Small intestine (tissue), 7 donors: ENCODE measurements around the gene RRBP1. TPM values are rescaled to one million over a fixed set of nuclear protein-coding genes. Genes with fewer than 3 reads are reported as not detected.
A peak's percentile ranks its signal among the peaks of the same experiment; 100 is the strongest.

Source experiments
- DNase-seq, 2 donors: peaks; one replicate each; pipeline versions ENCODE4 v3.0.0 to v3.0.0-alpha.2; 2013
- FAIRE-seq: peaks from 2 replicates; lab custom pipeline; 2012; peaks lifted over from hg19 to GRCh38; lab: Jason Lieb, UNC
- H3K27ac ChIP-seq, 3 donors: one replicate each; pipeline ENCODE4 v1.5.1; 2013; ENCODE audit warnings: low read length in 2 of 3, mild to moderate bottlenecking in 2 of 3, control low read depth in 1 of 3, inconsistent platforms in 1 of 3, low read depth in 1 of 3, moderate library complexity in 1 of 3
- H3K27me3 ChIP-seq, 3 donors: one replicate each; pipeline ENCODE4 v1.6.1; 2013; ENCODE audit warnings: low read length in 3 of 3, inconsistent platforms in 1 of 3; ENCODE audit not compliant: control insufficient read depth in 3 of 3, insufficient read depth in 3 of 3
- H3K36me3 ChIP-seq, 3 donors: one replicate each; pipeline ENCODE4 v1.6.1; 2013; ENCODE audit warnings: low read length in 3 of 3, inconsistent platforms in 1 of 3, low read depth in 1 of 3, mild to moderate bottlenecking in 1 of 3, moderate library complexity in 1 of 3; ENCODE audit not compliant: control insufficient read depth in 3 of 3, insufficient read depth in 2 of 3
- H3K4me1 ChIP-seq, 3 donors: one replicate each; pipeline ENCODE4 v1.6.1; 2013; ENCODE audit warnings: low read length in 2 of 3, inconsistent platforms in 1 of 3, low read depth in 1 of 3, mild to moderate bottlenecking in 1 of 3, moderate library complexity in 1 of 3; ENCODE audit not compliant: control insufficient read depth in 3 of 3, insufficient read depth in 2 of 3
- H3K4me3 ChIP-seq, 3 donors: one replicate each; pipeline ENCODE4 v1.5.1; 2013; ENCODE audit warnings: low read length in 3 of 3, control low read depth in 1 of 3, inconsistent platforms in 1 of 3, low read depth in 1 of 3, mild to moderate bottlenecking in 1 of 3, moderate library complexity in 1 of 3
- H3K9me3 ChIP-seq, 2 donors: one replicate each; pipeline ENCODE4 v1.6.1; 2013; ENCODE audit warnings: low read depth in 1 of 2, low read length in 1 of 2; ENCODE audit not compliant: control insufficient read depth in 2 of 2, insufficient read depth in 1 of 2
- WGBS, 3 donors: extraction: QIAGEN DNeasy Blood & Tissue Kit; methylation state at CpG; one replicate each; pipeline ENCODE4 v1.1.7; 2013; 5-methylcytosine and 5-hydroxymethylcytosine counted together
- polyA plus RNA-seq, 4 donors: library from polyadenylated mRNA; stranded (reverse) in 3 of 4; unstranded in 1 of 4; fragments of 200-250 nt in 3 of 4; fragments of 120-200 nt in 1 of 4; gene quantifications; one replicate each; pipeline versions ENCODE4 v1.2.1 to v1.2.3, GENCODE V29; 2013
- donor health status: healthy with polysubstance abuse.
- donor health status: control.
- donor health status: control.
- donor health status: Bipolar disorder and iron deficiency.
- donor health status: healthy.

The RRBP1 gene
- polyA plus RNA-seq, 4 donors: 45.2 to 232 (median 112) TPM

DNA sequence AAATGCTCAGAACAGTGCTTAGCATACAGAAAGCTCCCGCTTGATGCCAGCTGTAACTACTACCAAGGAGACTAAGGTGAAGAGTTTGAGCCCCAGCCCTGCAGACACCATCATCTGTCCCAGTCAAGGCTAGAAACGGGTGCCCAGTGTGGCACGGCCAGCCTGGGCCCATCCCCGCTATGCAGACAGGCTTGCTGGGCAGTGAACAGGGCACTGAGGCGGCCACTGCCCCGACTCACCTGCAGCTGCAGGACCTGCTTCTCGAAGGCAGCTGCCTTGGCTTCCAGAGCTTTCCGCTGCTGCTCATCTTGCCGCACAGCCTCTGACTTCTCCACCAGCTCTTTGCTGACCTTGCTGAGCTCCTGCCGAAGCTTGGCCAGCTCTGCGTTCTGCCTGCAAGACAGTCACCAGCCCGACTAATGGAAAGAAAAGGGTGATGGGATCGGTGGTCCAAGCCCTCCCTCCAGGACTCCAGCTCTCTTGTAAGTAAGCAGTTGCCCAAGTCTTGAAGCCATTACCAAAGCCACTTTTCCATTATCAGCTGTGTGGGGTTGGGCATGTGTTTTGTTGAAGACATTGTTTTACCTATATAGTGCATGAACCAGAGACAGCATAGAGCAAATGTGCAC is 48.7 kb downstream of the RRBP1 start:
- no peaks in the 10 kb centered on the region for H3K27me3 ChIP-seq
- H3K36me3 ChIP-seq: peaks cover 29 to 100% (median 40%) of the 10 kb centered on the region in 3 donors
- peaks cover 0 to 19% (median 0%) of the 10 kb centered on the region in 3 donors for H3K4me1 ChIP-seq
- DNase-seq (no peak), FAIRE-seq (no peak)
- no peaks in the 10 kb centered on the region for H3K9me3 ChIP-seq
- no peak overlapping the region for H3K4me3 ChIP-seq
- WGBS, 3 donors: 86 to 95% (median 89%) methylated on average over 13 of the region's 13 CpGs
- H3K27ac ChIP-seq: no peak overlapping the region

GRCh38 chr20:17631576-17632319 is 50.3 kb downstream of the RRBP1 start:
- FAIRE-seq: no peak
- peaks cover 31 to 100% (median 50%) of the 10 kb centered on the region in 3 donors for H3K36me3 ChIP-seq
- 53 to 80% (median 60%) methylated on average over 9 of the region's 9 CpGs for WGBS, 3 donors

DNA sequence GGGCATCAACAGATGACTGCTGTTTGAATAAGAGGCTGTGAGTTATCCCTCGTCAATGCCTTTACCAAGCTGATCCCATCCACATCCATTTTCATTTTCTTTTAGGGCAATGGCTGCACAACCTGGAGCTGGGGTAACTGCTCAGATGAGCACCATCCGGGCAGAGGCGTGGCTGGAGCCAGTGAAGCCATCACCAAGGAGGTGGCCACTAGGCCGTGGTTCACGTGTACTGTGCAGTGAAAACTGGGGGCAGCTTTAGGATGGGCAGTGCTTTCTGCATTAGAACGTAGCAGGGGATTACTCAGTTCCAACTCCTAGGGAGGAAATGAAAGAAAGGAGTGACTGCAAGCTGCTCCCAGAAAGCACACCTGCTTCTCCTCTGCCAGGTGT is 51.2 kb downstream of the RRBP1 start:
- no peak for FAIRE-seq
- Histone ChIP-seq H3K4me1 (peaks cover 0 to 27% (median 0%) of the 10 kb centered on the region in 3 donors), H3K36me3 (peaks cover 34 to 100% (median 53%) of the 10 kb centered on the region in 3 donors), H3K9me3 (no peaks in the 10 kb centered on the region), H3K27me3 (no peaks in the 10 kb centered on the region), H3K4me3 (no peak overlapping the region), H3K27ac (no peak overlapping the region)
- whole genome bisulfite sequencing, 3 donors: 51 to 78% (median 56%) methylated on average over 6 of the region's 6 CpGs
- no peak for DNase-seq

More at GRCh38 chr20:17631576-17632319, 50.3 kb downstream of the RRBP1 start:
- Histone ChIP-seq H3K9me3 (no peaks in the 10 kb centered on the region), H3K4me1 (peaks cover 0 to 26% (median 0%) of the 10 kb centered on the region in 3 donors), H3K4me3 (no peak overlapping the region), H3K27ac (no peak overlapping the region), H3K27me3 (no peaks in the 10 kb centered on the region)
- peak; percentile 68 to 73 for DNase-seq

DNA sequence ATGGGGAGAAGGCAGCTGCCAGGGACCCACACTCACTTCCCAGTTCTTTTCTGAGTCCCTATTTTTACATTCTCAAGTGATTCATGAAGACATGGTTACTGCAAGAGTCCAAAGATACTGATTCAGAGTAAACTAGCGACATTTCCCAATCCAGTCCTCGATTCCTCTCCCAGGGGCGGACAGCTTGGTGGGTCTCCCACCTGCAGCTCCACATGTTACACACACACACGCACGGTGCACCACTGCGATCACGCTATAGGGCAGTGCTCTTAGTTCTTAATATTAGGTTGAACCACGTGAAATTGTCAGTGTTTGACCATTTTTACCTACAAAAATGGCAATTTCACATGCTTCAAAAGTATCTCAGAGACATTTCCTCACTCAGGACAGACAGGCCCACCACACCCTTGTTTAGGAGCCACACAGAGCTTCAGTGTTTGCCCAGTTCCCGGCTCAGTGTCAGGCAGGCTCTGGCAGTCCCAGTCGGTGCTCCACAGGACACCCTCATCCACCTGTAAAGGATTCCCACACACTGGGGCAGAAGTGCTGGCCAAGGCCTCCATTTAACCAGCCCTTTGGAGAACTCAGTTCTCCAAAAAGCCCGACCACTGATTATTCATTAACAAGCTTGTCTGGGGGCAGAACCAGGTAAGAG is 51.8 kb downstream of the RRBP1 start:
- peaks cover 34 to 100% (median 50%) of the 10 kb centered on the region in 3 donors for H3K36me3 ChIP-seq
- no peaks in the 10 kb centered on the region for H3K9me3 ChIP-seq
- DNase-seq (no peak), FAIRE-seq (no peak)
- H3K27ac ChIP-seq: no peak overlapping the region
- no peaks in the 10 kb centered on the region for H3K27me3 ChIP-seq
- peaks cover 0 to 27% (median 0%) of the 10 kb centered on the region in 3 donors for H3K4me1 ChIP-seq
- 83 to 91% (median 83%) methylated on average over 11 of the region's 11 CpGs for WGBS, 3 donors
- no peak overlapping the region for H3K4me3 ChIP-seq

- H3K36me3 ChIP-seq: peaks cover 30 to 100% (median 52%) of the 10 kb centered on the region in 3 donors
- peaks cover 0 to 27% (median 0%) of the 10 kb centered on the region in 3 donors for H3K4me1 ChIP-seq
- FAIRE-seq (no peak), DNase-seq (no peak)
- WGBS, 3 donors: 94 to 96% (median 95%) methylated on average over 20 to 21 of the region's 21 CpGs
- H3K4me3 ChIP-seq: no peak overlapping the region
- no peaks in the 10 kb centered on the region for H3K27me3 ChIP-seq
- H3K27ac ChIP-seq: no peak overlapping the region
- no peaks in the 10 kb centered on the region for H3K9me3 ChIP-seq
Observed at GRCh38 chr20:17629678-17630089, 52.4 kb downstream of the RRBP1 start.

DNA sequence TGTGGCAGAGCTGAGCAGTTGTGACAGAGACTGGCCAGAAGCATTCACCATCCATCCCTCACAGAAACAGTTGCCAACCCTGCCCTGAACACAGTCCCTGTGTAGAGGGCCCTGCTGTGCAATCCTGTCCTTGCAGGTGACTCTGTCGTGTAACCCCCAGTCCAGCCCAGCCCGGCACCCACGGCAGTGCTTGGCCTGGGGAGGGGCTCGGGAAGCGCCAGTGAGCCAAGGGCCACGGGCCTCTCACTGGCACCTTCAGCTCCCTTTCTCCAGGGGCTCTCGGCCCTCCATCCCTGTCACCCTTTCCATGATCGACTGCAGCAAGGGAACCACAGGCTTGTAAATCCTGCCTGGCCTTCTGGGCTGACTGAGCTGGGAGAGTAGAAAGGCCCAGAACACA is 53.0 kb downstream of the RRBP1 start:
- WGBS, 3 donors: 88 to 90% (median 89%) methylated on average over 8 of the region's 8 CpGs
- DNase-seq (no peak), FAIRE-seq (no peak)
- H3K9me3 ChIP-seq: no peaks in the 10 kb centered on the region
- peaks cover 0 to 27% (median 0%) of the 10 kb centered on the region in 3 donors for H3K4me1 ChIP-seq
- no peak overlapping the region for H3K27ac ChIP-seq
- no peak overlapping the region for H3K4me3 ChIP-seq
- peaks cover 25 to 100% (median 56%) of the 10 kb centered on the region in 3 donors for H3K36me3 ChIP-seq
- no peaks in the 10 kb centered on the region for H3K27me3 ChIP-seq

DNA sequence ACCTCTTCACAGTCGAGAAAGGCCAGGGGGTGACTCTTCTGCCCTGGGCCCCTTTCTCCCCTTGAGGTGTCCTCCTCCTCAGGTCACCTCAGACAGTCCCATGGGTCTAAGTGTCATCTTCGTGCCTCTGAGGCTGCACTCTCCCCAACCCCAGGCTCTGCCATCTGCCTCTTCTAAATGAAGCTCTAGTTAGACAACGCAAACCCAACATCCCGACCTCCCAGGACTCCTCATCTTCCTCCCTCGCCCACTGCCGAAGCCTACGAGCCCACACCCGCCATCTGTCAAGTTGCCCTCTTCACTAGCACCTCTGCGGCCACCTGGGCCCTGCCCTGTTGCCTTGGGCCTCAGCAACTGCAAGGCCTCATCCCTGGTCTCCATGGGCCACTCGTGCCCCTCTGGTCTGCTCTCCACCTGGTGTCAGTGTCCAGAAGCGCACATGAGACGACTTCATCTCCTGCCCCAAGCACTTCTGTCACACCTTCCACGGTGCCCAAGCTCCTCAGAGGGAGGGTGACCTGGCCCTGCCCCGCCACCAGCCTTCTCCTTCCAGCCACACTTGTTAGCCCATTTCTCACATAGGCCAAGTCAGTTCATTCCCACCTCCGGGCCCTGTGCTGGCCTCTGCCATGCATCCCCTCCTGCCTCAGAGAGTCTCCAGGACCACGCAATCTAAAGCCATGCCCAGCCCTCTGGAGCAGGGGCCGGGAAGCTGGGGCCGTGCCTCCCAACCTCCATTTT is 53.8 kb downstream of the RRBP1 start:
- no peak for FAIRE-seq

More for the DNA sequence above, 53.8 kb downstream of the RRBP1 start:
- no peak overlapping the region for H3K4me3 ChIP-seq
- peaks cover 0 to 27% (median 0%) of the 10 kb centered on the region in 3 donors for H3K4me1 ChIP-seq
- 90 to 91% (median 90%) methylated on average over 18 of the region's 18 CpGs for WGBS, 3 donors
- H3K27ac ChIP-seq: no peak overlapping the region
- no peak for DNase-seq
- H3K9me3 ChIP-seq: no peaks in the 10 kb centered on the region
- H3K36me3 ChIP-seq: peaks cover 21 to 100% (median 53%) of the 10 kb centered on the region in 3 donors
- H3K27me3 ChIP-seq: no peaks in the 10 kb centered on the region
